Spleen (tissue), 11 donors: ENCODE measurements around the gene OPN3. TPM values are rescaled to one million over a fixed set of nuclear protein-coding genes. Genes with fewer than 3 reads are reported as not detected.

Experiments used
- DNase-seq: peaks from one replicate; pipeline ENCODE4 v3.0.0-alpha.2; 2020
- H3K27ac ChIP-seq, 8 donors: fragments of 200-600 bp; sonication (generic) in 7 of 8; 1 replicate in 4 of 8; 2 replicates in 4 of 8; pipeline versions ENCODE4 v1.5.0 to v1.8.0; 2016 to 2021; ENCODE audit warnings: inconsistent platforms in 4 of 8, mild to moderate bottlenecking in 4 of 8, moderate library complexity in 1 of 8
- H3K27me3 ChIP-seq, 7 donors: fragments of 200-600 bp; sonication (generic) in 6 of 7; replicated peaks in 1 of 7; 1 replicate in 4 of 7; 2 replicates in 3 of 7; pipeline versions ENCODE4 v1.5.0 to v1.8.0; 2016 to 2021; ENCODE audit warnings: inconsistent platforms in 3 of 7, mild to moderate bottlenecking in 1 of 7
- H3K36me3 ChIP-seq, 6 donors: fragments of 200-600 bp; sonication (generic) in 5 of 6; 1 replicate in 4 of 6; 2 replicates in 2 of 6; pipeline versions ENCODE4 v1.5.0 to v1.8.0; 2016 to 2021; ENCODE audit warnings: inconsistent platforms in 2 of 6
- H3K4me1 ChIP-seq, 6 donors: fragments of 200-600 bp; sonication (generic) in 5 of 6; 1 replicate in 3 of 6; 2 replicates in 3 of 6; pipeline versions ENCODE4 v1.5.0 to v1.8.0; 2016 to 2021; ENCODE audit warnings: inconsistent platforms in 3 of 6
- H3K4me3 ChIP-seq, 8 donors: fragments of 200-600 bp; sonication (generic) in 7 of 8; 1 replicate in 4 of 8; 2 replicates in 4 of 8; pipeline versions ENCODE4 v1.5.0 to v1.8.0; 2016 to 2021; ENCODE audit warnings: inconsistent platforms in 4 of 8, mild to moderate bottlenecking in 4 of 8, moderate library complexity in 2 of 8
- H3K9me3 ChIP-seq, 8 donors: fragments of 200-600 bp; sonication (generic) in 7 of 8; 1 replicate in 4 of 8; 2 replicates in 4 of 8; pipeline versions ENCODE4 v1.5.0 to v1.8.0; 2016 to 2021; ENCODE audit warnings: inconsistent platforms in 4 of 8
- POLR2A ChIP-seq, 3 donors: fragments of 450-650 bp; IDR thresholded peaks; one replicate each; pipeline ENCODE4 v1.5.1; 2017; ENCODE audit warnings: antibody characterized with exemption in 3 of 3, mild to moderate bottlenecking in 1 of 3
- POLR2AphosphoS5 ChIP-seq, 3 donors: sonication (generic); formaldehyde crosslinking; IDR thresholded peaks; one replicate each; pipeline ENCODE4 v1.5.1; 2017; ENCODE audit warnings: antibody characterized with exemption in 3 of 3
- WGBS, 5 donors: extraction: QIAGEN DNeasy Blood & Tissue Kit in 3 of 5; methylation state at CpG; one replicate each; pipeline versions ENCODE4 v1.1.5 to v1.1.7; 2013 to 2018; 5-methylcytosine and 5-hydroxymethylcytosine counted together
- intact Hi-C: fragments of 100-400 bp; cut with DNase I; formaldehyde crosslinking; loops from one replicate; pipeline ENCODE4 v1.15.0; 2023; ENCODE audit warnings: low total_unique reads
- polyA plus RNA-seq, 3 donors: library from polyadenylated mRNA; stranded (reverse); fragments of 200-250 nt; gene quantifications; one replicate each; pipeline ENCODE4 v1.2.1, GENCODE V29; 2013
- total RNA-seq, 7 donors: library from RNA; depleted of rRNA in 3 of 7; stranded (reverse); fragments of >200 nt in 3 of 7; fragmentation: NEBNext Ultra II Directional in 4 of 7; extraction: Animal tissue kit (Norgen Biotek cat#: 25700) in 4 of 7; gene quantifications; one replicate each; pipeline versions ENCODE4 v1.1.0 to v1.2.1, GENCODE V29; 2016 to 2021
- TF ChIP-seq, protein P1 (sequence below), 11 experiments: fragments of 200-600 bp in 7 of 11; fragments of 450-650 bp in 4 of 11; sonication (generic) in 4 of 11; IDR thresholded peaks in 8 of 11; conservative IDR thresholded peaks in 3 of 11; 1 replicate in 7 of 11; 2 replicates in 4 of 11; pipeline versions ENCODE4 v1.4.0 to v1.8.0; 2016 to 2021; ENCODE audit warnings: antibody characterized with exemption in 11 of 11, inconsistent platforms in 4 of 11, mild to moderate bottlenecking in 1 of 11
- donor health status: healthy with polysubstance abuse.
- donor health status: DM: no; HTN: no; CAD: no; lungs with moderate emphysema.
- donor health status: DM: no; HTN: no; CAD: no.
- donor health status: Bipolar disorder and iron deficiency.
- donor health status: healthy.
- donor health status: DM: no; HTN: no; CAD: no.
- donor health status: DM: yes; HTN: yes; CAD: no.

Gene OPN3
- total and polyA plus RNA-seq, 10 donors = 15.1 to 39.4 (median 24.6) TPM

GRCh38 chr1:241632987-241633386 lies 7.2 kb downstream of the OPN3 start:
- H3K4me3 ChIP-seq = no peak overlapping the region
- 92 to 97% (median 95%) methylated on average over 3 of the region's 3 CpGs for WGBS, 5 donors
- H3K36me3 ChIP-seq = peaks cover 0 to 30% (median 8%) of the 10 kb centered on the region in 6 donors
- intact Hi-C loops = loop anchor here (10.0 kb wide), 1 partner anchor 212 kb away; the partner anchor contains the start of gene EXO1
- DNase-seq = no peak
- H3K9me3 ChIP-seq = no peaks in the 10 kb centered on the region
- no peak overlapping the region for H3K27ac ChIP-seq
- no peaks in the 10 kb centered on the region for H3K27me3 ChIP-seq
- TF ChIP-seq, protein P1, sequence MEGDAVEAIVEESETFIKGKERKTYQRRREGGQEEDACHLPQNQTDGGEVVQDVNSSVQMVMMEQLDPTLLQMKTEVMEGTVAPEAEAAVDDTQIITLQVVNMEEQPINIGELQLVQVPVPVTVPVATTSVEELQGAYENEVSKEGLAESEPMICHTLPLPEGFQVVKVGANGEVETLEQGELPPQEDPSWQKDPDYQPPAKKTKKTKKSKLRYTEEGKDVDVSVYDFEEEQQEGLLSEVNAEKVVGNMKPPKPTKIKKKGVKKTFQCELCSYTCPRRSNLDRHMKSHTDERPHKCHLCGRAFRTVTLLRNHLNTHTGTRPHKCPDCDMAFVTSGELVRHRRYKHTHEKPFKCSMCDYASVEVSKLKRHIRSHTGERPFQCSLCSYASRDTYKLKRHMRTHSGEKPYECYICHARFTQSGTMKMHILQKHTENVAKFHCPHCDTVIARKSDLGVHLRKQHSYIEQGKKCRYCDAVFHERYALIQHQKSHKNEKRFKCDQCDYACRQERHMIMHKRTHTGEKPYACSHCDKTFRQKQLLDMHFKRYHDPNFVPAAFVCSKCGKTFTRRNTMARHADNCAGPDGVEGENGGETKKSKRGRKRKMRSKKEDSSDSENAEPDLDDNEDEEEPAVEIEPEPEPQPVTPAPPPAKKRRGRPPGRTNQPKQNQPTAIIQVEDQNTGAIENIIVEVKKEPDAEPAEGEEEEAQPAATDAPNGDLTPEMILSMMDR (IDR thresholded peaks at IDR 0.05 in 8 of 11, conservative IDR thresholded peaks at IDR 0.05 in 3 of 11) = no peak
- no peak for TF ChIP-seq POLR2A (IDR thresholded peaks at IDR 0.05)
- no peak for TF ChIP-seq POLR2AphosphoS5 (IDR thresholded peaks at IDR 0.05)
- H3K4me1 ChIP-seq = peaks cover 3 to 52% (median 26%) of the 10 kb centered on the region in 6 donors

DNA sequence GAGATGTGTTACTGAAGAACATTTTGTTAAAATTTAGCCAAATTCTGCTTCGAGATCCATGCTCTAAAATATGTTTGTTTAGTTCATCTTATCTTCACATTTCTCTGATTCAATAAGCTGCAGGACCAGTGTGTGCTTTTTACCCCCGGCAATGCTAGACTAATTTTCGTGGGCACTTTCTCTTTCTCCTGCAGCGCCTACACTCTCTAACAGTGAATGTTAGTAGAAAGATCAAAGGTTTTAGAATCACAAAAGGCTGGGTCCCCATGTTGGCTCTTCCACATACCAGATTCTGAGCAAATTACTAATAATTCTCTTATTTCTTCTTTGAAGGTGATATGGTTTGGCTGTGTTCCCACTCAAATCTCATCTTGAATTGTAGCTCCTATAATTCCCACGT lies 8.5 kb downstream of the OPN3 start:
- WGBS, 5 donors = 85 to 93% (median 90%) methylated on average over 5 of the region's 5 CpGs
- no peak overlapping the region for H3K27ac ChIP-seq
- H3K4me1 ChIP-seq = peaks cover 0 to 49% (median 22%) of the 10 kb centered on the region in 6 donors
- no peak overlapping the region for H3K4me3 ChIP-seq
- H3K27me3 ChIP-seq = no peaks in the 10 kb centered on the region
- no peaks in the 10 kb centered on the region for H3K9me3 ChIP-seq
- intact Hi-C loops = loop anchor here (10.0 kb wide), 1 partner anchor 213 kb away; the partner anchor contains the start of gene EXO1
- peaks cover 0 to 30% (median 8%) of the 10 kb centered on the region in 6 donors for H3K36me3 ChIP-seq
- TF ChIP-seq POLR2A (IDR thresholded peaks at IDR 0.05) (no peak), POLR2AphosphoS5 (IDR thresholded peaks at IDR 0.05) (no peak)
- TF ChIP-seq, protein P1 (IDR thresholded peaks at IDR 0.05 in 8 of 11, conservative IDR thresholded peaks at IDR 0.05 in 3 of 11) = no peak
- DNase-seq = no peak

DNA sequence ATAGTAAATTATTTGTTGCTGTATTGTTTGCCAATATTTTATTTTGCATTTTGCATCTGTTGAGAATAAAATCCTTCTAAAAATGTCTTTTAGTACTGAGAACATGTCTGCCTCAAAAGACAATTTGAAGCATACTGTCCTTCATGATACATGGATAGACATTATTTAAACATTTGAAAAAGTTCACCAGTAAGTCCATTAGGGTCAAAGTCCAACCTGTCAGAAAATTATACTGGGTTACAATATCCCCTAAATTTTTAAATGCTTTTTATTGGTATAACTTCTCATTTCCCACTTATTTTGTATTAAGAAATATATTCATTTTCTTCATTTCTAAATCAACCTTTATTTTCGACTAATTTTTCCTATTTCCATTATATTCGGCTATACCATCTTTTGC lies 9.3 kb downstream of the OPN3 start:
- intact Hi-C loops = loop anchor here (10.0 kb wide), 1 partner anchor 214 kb away; the partner anchor contains the start of gene EXO1
- H3K27ac ChIP-seq = no peak overlapping the region
- WGBS, 5 donors = 91 to 96% (median 94%) methylated on average over 2 of the region's 2 CpGs
- H3K9me3 ChIP-seq = no peaks in the 10 kb centered on the region
- H3K4me1 ChIP-seq = peaks cover 0 to 41% (median 14%) of the 10 kb centered on the region in 6 donors
- peaks cover 0 to 30% (median 8%) of the 10 kb centered on the region in 6 donors for H3K36me3 ChIP-seq
- DNase-seq = no peak
- no peaks in the 10 kb centered on the region for H3K27me3 ChIP-seq
- no peak overlapping the region for H3K4me3 ChIP-seq
- TF ChIP-seq, protein P1 (IDR thresholded peaks at IDR 0.05 in 8 of 11, conservative IDR thresholded peaks at IDR 0.05 in 3 of 11) = no peak
- TF ChIP-seq POLR2A (IDR thresholded peaks at IDR 0.05) = no peak
- TF ChIP-seq POLR2AphosphoS5 (IDR thresholded peaks at IDR 0.05) = no peak

GRCh38 chr1:241630476-241630875 lies 9.7 kb downstream of the OPN3 start:
- peaks cover 0 to 29% (median 8%) of the 10 kb centered on the region in 6 donors for H3K36me3 ChIP-seq
- H3K27me3 ChIP-seq = no peaks in the 10 kb centered on the region
- no peak overlapping the region for H3K27ac ChIP-seq
- TF ChIP-seq POLR2A (IDR thresholded peaks at IDR 0.05) = no peak
- TF ChIP-seq POLR2AphosphoS5 (IDR thresholded peaks at IDR 0.05) = no peak
- TF ChIP-seq, protein P1 (IDR thresholded peaks at IDR 0.05 in 8 of 11, conservative IDR thresholded peaks at IDR 0.05 in 3 of 11) = no peak
- no peak overlapping the region for H3K4me3 ChIP-seq
- WGBS, 5 donors = 79 to 96% (median 91%) methylated on average over 1 of the region's 1 CpG
- DNase-seq = no peak
- H3K9me3 ChIP-seq = no peaks in the 10 kb centered on the region
- intact Hi-C loops = loop anchor here (10.0 kb wide), 1 partner anchor 214 kb away; the partner anchor contains the start of gene EXO1
- peaks cover 0 to 37% (median 14%) of the 10 kb centered on the region in 6 donors for H3K4me1 ChIP-seq
